Right ventricle myocardium inferior (tissue), 1 donor: Measurements from ENCODE around the gene STAT5B. TPM values are rescaled to one million over a fixed set of nuclear protein-coding genes. Genes with fewer than 3 reads are reported as not detected.
A peak's percentile ranks its signal among the peaks of the same experiment; 100 is the strongest.

Experiments
- ATAC-seq: fragments of 200-7000 bp; cut with Tn5 transposase; one replicate; pipeline ENCODE4 v1.9.1; 2020; ENCODE audit warnings: mild to moderate bottlenecking, moderate library complexity
- DNase-seq: peaks from one replicate; pipeline ENCODE4 v3.0.0; 2021; ENCODE audit errors: missing footprints
- intact Hi-C: fragments of 100-400 bp; cut with DNase I; formaldehyde crosslinking; loops from one replicate; pipeline ENCODE4 v1.11.0; 2022
- total RNA-seq: library from RNA; stranded (reverse); fragmentation: NEBNext Ultra II Directional; extraction: Animal tissue kit (Norgen Biotek cat#: 25700); gene quantifications from one replicate; pipeline ENCODE4 v1.2.1, GENCODE V29; 2021
- donor health status: DM: no; HTN: yes; CAD: no; lungs with severe emphysema.

The STAT5B gene
- total RNA-seq, 1 donor from 2014 or later, result 32.9 TPM

DNA sequence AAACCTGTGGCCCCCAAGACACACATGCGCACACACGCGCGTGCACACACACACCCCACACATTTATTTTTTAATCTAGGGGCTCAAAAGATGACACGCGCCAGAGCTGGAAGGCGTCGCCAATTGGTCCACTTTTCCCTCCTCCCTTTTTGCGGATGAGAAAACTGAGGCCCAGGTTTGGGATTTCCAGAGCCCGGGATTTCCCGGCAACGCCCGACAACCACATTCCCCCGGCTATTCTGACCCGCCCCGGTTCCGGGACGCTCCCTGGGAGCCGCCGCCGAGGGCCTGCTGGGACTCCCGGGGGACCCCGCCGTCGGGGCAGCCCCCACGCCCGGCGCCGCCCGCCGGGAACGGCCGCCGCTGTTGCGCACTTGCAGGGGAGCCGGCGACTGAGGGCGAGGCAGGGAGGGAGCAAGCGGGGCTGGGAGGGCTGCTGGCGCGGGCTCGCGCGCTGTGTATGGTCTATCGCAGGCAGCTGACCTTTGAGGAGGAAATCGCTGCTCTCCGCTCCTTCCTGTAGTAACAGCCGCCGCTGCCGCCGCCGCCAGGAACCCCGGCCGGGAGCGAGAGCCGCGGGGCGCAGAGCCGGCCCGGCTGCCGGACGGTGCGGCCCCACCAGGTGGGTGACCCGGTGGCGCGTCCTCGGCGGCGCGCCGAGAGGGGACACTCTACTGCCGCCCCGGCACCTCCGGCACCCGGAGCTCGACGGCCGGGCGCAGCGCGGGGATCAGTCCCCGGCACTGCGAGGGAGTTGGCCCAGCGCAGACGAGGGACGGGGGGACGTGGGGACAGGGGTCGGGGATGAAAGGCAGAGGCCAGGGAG, 12.0 kb upstream of the STAT5B start, which contains the start of gene STAT5A:
Gene STAT5A (plus strand): TSS at position 522 of the 826 bp plus-strand sequence. CDS start 914 bp downstream, outside the sequence.
- intact Hi-C loops, result no loop called here
- ATAC-seq (peak; percentile 92), DNase-seq (peak; percentile 96)

DNA sequence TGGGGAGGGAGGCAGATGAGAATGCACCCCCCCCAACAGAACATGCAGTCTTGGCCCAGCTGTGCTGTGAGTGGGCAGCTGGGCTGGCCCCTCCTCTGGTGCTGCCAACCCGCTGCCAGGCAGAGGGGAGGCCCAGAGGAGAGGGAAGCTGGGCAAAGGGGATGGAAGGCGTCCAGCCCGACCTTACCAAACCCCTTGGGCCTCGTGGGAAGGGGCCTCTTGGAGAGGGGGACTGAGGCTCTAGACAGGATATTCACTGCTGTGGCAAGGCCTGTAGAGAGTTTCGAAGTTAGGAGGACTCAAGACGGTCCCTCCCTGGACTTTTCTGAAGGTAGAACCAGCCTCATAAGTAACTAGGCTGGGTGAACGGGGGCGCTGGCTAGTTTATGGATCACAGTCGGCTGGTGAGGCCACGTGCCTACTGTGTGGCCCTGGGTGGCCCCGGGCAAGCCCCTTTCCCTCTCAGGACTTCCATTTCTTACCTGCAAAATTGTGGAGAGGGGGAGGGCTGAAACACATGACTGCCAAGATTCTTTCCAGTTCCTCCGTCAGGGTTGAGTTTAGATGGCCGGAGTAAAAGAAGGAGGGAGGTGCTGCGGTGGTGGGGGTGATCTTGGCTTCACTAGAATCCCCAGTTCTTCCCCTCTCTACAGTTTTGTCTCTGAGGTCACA, 11.2 kb upstream of the STAT5B start:
- ATAC-seq (peak; percentile 30), DNase-seq (peak; percentile 77)
- intact Hi-C loops, result no loop called here

DNA sequence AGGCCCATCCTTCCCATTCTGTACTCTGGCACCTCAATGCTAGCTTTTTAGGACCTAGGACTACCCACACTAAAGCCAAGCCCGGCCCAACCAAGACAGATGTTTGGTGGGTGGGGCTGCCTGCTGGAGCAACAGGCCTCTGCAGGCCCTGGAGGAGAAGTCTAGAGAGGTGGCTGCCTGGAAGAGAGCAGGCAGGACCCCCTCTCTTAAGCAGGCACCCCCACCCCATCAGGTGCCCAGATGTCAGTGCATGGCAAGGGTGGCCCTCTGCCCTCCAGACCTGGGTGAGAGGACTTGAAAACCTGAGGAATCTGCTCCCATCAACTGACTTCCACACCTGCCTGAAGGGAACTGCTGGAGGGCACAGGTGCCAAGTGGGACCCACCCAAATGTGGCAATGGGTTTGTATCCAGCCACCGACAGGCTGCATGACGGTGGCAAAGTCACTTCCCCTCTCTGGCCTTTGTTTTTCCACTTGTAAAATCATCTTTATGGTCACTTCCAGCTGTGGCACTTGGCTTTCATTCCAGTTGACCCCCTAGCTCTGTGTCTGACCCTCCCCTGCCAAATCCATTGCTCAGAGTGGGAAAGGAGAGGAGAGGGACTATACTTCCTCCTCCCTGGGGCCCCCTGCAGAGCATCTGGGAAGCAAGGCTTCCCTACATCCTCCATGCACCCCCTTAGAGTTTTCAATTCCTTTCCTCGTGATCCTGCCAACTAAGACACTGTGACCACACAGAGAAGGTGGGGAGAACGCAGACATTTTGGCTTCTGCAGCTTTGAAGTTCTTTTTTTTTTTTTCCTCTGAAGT, 10.4 kb upstream of the STAT5B start:
- peak; percentile 79 for DNase-seq
- intact Hi-C loops, result no loop called here
- peak; percentile 29 for ATAC-seq

DNA sequence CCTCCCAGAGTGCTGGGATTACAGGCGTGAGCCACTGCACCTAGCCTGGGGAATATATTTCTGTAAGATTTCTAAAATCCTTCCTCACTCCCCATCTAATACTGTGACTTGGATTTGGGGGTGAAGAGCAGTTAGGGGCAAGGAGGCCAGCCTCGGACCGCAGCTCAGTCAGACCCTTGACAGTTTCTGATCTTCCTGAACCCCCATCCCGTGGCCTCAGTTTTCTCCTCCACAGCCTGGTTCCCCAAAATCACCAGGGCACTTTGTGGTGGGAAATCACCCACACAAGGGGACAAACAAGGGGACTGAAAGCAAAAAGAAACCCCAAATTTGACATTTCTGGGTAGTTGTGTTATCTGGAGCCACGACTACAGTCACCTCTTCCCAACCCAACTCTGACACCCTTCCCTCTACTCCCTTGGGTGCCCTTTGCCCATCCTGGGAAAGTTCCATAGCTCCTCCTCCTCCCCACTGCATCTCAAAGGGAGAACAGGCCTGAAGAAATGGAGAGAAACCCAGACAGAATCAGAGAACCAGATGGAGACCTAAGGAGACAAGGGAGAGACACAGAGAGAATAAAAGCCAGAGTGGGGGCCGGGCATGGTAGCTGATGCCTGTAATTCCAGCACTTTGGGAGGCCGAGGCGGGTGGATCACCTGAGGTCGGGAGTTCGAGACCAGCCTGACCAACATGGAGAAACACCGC, 9.3 kb upstream of the STAT5B start:
- no peak for DNase-seq
- ATAC-seq, result no peak
- intact Hi-C loops, result no loop called here

DNA sequence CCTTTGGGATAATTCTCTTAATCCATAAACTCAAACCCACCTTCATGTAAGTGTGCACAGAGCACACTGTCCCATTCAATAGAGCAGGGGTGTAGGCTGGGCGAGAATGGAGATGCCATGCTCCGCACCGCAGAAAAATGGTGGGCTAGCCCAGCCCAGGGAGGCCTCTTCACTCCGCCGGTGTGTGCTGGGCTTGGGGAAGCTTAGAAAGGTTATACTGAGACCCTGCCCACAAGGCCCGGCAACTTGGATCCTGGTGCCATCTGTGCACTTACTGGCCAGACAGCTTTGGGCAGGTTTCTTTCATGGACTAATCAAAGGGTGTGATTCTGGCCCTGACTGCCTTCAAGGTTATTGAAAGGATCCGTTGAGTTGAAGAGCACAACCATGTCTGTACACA, 8.4 kb upstream of the STAT5B start:
- ATAC-seq (no peak), DNase-seq (no peak)
- intact Hi-C loops, result no loop called here

DNA sequence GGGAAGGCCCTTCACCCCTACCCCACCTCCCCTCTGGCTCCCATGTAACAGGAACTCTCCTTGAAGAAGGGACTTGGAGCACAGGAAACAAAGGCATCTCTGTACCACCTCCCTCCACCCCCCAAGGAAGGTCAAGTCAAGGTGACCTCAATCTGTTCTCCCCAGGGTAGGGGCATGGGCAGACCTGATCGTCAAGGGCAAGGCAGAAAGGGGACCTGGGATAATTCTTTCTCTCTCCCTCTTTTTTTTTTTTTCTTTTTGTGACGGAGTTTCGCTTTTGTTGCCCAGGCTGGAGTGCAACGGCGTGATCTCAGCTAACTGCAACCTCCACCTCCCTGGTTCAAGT, 7.8 kb upstream of the STAT5B start:
- DNase-seq (no peak), ATAC-seq (no peak)
- intact Hi-C loops, result no loop called here

DNA sequence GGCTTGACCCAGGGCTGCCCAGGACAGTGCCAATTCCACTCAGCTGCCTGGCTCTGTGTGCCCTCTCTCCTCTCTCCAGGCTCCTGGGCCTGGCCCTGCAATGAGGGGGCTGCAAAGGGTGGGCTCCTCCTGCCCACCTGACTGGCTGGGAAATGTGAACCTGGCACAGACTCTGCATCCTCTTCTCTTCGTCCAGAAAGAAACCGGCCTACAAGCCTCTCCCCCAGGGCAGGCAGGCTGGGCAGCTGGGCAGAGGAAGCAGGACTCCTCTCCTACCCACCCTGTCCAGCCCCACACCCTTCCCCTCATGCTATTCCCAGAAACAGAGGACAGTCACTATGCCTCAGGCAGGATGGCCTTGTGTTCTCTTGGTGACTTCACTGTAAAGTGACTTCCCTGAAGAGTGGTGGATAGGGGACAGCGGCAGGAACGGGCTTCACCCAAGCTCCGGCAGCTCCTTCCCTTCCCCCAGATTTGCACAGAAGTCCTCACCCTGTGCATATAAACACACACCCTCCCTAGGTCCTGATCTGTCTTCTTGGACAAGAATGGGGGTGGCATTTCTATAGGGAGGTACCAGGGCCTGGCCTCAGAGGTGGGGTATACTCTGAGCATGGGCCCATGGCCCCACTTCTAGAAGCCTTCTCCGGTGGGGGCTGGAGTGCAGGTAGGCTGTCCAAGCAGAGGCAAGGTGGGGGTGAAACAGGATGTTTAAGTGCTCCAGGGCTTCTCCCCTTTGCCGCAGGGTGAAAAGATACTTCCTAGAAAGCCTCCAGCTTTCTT, 7.2 kb upstream of the STAT5B start:
- ATAC-seq, result no peak
- no peak for DNase-seq
- intact Hi-C loops, result no loop called here

DNA sequence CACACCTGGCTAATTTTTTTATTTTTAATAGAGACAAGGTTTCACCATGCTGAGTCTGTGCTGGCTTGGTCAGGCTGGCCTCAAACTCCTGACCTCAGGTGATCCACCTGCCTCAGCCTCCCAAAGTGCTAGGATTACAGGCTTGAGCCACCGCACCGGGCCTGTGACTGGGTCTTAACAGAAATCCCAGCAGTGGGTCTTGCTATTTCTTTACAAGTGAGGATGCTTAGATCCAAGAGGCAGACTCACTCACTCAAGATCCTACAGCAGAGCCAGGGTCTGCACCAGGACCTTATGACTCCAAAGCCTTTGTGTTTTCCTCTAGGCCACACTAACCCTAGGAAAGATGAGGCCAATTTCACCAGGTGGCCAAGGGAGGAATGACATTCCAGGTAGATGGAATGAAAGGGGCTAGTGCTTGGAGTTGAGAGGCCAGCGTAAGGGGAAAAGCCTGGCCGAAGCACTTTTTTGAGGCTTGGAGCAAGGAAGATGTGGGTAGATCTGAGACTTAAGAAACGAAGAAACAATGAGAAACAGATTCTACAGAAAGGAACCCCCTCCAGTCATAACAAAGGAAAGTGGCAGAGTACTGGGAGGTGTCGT, 6.4 kb upstream of the STAT5B start:
- ATAC-seq (no peak), DNase-seq (no peak)
- intact Hi-C loops, result no loop called here

DNA sequence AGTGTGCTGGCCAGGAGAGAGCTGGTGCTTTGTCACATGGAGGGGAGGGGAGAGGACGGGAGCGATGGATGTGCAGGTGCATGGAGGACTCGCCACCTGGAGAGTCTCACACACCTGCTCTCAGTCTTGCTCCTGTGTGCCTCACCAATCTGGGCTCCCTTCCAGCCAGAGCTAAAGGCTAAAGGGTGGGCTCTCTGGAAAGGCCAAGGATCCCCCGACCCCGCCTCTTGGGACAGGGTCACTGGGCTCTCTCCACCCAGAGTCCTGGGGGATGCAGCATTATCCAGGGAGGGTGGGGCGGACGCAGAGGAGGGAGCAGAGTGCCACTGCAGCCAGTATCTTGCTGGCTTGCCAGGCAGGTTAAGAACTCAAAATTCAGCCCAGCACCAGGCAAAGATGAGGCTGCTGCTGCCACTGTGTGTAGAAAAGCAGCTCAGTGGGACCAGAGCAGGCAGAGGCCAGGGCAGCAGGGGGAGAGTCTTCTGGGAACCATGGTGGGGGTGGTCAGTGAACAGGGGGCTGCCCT, 5.4 kb upstream of the STAT5B start:
- ATAC-seq (no peak), DNase-seq (no peak)
- intact Hi-C loops, result no loop called here

DNA sequence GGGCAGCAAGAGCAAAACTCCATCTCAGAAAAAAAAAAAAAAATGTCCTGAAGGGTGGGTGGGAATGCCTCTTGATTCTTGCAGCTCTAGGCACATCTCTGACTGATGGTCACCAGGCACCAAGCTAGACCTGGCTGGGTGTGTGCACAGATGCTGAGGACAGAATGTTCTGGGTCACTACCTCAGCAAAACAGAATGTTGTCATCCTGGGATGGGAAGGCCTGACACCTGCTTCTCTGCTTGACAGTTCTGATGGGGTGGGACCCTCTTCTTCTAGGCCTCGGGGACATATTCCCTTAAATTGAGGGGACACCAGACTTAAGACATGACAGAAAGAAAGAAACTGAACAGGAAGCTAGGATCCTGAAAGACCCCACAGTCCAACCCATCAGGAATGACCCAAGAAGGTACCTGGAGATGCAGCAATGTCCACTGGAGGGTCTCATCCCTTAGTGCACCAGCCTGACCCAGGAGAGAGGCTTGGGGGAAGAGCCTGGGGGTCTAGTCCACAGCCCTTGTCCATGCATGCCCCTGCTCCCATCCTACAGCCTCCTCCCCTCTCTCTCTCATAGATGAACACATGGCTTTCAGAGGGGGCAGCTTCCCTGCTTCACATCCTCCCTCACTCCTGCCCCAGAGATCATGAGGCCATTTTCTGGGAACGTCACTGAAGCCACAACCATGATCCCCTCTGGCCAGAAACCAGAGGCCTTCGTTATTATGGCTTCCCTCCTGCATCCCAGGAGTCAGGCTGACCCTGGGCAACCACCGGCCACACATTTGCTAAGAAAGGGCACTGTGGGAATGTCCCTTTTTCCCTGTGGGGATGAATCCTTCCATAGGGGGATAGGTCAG, 3.8 kb upstream of the STAT5B start:
- intact Hi-C loops, result loop anchor here (10.0 kb wide), 1 partner anchor 55 kb away; no protein-coding TSS in a partner anchor

DNA sequence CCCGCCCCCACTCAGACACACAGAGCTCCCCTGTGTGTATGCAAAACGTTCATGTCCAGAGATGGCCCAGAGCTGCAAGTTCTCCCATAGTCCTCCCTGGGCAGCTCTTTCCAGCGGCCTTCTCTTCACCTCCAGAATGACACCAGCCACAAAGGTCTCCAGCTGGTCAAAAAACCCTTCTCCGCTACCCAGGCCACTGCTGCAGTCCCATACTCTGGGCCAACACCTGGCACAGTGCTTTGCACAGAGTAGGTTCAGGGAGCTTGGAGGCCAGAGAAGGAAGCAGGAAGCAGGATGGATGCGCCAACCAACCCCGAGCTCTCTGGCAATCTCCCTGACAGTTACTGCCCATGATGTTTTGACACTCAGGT, 1.1 kb upstream of the STAT5B start:
- intact Hi-C loops, result loop anchor here (10.0 kb wide), 1 partner anchor 53 kb away; no protein-coding TSS in a partner anchor
- no peak for DNase-seq
- no peak for ATAC-seq

More for the DNA sequence above, 3.8 kb upstream of the STAT5B start:
- DNase-seq, result no peak
- ATAC-seq, result no peak

DNA sequence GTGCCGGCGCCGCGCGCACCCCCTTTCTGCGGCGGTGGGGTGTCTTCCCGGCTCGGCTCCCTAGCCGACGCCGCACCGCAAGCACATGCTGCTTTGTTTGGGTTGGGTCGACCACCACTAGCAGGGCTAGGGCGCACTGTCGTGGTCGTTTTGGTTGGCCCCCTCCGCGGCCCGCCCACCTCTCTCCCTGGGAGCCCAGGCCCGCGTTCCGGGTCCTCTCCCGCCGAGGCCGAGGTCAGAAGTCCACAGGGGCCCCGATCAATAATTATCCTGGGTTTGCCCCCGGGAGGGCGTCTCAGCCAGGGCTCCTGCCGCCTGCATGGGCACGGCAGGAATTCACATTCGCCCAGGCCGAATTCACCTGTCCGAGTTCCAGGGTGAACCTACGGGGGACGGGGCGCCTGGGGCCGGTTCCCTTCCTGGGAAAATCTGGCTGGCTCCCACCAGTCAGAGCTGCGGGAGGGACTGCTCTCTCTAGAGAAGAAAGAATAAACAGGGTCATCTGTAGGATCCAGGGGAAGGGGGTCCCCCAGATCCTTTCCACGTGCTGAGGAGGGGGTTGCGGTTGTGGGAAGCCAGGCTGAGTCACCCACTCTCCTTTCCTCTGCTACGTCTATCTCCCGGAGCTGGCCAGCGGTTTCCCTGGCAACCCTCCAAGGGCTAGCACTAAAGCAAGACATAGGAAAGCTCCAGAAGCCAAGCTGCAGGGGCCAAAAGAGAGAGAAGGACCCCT, 584 bp upstream of the STAT5B start:
- DNase-seq, result peak; percentile 85
- intact Hi-C loops, result loop anchor here (10.0 kb wide), 1 partner anchor 52 kb away; no protein-coding TSS in a partner anchor
- ATAC-seq, result peak; percentile 40

DNA sequence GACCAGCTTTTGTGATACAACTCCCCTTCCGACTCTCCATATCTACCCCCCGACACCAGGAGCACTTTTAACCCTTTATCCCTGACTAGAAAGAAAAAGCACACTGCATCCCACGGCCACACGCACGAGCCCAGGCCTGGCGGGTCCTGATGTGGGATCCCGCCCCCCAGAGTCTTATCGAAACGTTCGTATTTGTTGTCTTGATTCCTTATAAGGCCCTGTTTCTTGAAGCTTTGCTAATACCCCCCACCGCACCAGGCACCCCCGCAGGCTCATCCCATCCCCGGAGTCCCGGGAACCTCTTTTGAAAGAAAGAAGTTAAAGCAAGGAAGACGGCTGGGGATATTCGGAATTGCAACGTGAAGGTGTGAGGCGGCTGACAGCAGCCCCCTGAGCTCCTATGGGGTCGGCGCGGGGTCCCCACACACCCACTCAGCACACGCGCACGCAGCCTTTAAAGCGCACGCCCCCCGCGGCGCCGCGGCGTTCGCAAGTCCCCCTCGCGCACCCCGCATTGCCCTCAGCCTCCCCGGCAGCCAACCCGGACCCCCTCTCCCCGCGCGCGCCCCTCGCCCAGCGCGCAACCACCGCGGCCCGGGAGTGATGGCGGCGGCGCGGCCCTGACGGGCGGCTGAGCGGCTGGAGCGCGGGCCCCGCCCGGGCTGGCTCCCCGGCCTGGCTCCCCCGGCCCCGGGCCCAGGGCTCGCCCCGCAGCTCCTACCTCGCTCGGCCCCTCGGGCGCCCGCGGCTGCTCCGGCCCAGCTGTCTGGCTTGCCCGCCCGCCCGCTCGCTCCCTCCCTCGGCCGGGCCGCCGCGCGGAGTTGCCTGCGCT, 448 bp downstream of the STAT5B start:
- DNase-seq (peak; percentile 71), ATAC-seq (peak; percentile 41)
- intact Hi-C loops, result loop anchor here (10.0 kb wide), 1 partner anchor 51 kb away; no protein-coding TSS in a partner anchor

DNA sequence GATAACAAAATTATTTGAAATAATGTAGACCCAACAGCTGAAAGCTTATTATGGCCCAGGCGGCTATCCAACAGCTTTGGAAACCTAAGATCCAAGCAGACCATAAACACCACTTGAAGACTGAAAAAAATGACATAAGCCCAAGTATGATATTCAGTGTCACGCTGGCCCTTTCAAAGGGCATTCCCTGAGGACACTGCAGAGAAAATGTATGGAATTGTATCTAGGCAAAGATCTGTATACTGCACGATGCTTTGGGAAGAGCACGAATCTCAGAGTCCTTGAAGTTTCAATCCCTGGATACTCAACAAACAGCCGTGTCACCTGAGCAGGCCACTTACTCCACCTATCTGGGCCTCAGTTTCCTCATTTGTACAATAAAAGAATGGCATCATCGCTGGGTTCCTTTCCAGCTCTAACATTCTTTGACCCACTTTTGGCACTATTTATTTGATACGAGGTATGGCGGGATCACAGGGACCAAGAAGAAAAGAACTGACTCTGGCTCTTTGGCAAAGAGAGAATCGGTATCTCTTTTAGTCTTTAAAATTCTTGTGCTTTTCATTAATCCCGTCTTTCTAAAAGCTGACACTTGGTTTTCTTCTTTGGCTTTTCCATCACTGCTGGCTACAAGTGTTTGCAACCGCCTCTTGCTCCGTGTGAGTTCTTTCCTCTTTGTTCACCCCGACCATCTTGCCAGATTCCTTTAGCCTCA, 1.2 kb downstream of the STAT5B start:
- ATAC-seq, result no peak
- intact Hi-C loops, result loop anchor here (10.0 kb wide), 1 partner anchor 50 kb away; no protein-coding TSS in a partner anchor
- DNase-seq, result no peak
